Stimulated activated CD4-positive, alpha-beta T cell treated with anti-CD3 and anti-CD28 coated beads, Interleukin-4, amount 100 ng/mL, for 48 hours (primary cell): Measurements from ENCODE around the gene UBAC1.

Experiments
- DNase-seq, 2 donors: peaks; one replicate each; pipeline ENCODE4 v3.0.0-alpha.2; 2020; ENCODE audit warnings: low read depth in 2 of 2

UBAC1 gene

DNA sequence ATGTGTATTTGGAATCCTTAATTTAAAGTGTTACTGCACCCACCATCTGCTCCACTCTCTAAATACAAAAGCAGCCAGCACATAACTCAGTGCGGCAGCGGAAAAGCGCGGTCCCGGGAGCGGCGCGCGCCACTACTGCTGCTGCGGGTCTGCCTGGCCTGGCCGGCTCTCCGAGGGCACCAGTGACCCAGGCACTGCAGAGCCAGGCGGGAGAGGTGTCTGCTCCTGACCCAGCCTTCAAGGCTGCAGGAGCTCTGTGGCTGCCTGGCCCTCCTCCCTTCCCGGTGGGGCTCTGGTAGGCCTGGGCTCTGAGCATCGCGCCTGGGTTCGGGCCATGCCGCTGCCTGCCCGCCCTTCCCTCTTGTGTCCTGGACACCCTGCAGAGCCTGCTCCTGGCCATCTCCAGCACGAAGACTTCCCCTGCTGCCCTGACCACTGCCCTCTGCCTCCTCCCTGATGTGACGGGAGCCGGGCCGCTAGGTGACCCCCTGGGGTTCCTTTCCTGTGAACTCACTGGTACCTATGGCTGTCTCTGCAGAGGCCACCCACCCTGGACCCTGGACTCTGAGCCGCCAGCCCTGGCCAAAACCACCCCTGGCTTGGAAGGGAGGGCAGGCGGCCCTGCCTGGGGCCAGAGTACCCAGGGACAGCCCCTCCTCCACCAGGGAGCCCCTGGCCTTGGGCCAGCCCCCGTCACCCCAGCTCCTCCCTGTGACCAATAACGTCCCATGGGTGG lies 32.8 kb upstream of the UBAC1 start:
- DNase-seq = no peak

DNA sequence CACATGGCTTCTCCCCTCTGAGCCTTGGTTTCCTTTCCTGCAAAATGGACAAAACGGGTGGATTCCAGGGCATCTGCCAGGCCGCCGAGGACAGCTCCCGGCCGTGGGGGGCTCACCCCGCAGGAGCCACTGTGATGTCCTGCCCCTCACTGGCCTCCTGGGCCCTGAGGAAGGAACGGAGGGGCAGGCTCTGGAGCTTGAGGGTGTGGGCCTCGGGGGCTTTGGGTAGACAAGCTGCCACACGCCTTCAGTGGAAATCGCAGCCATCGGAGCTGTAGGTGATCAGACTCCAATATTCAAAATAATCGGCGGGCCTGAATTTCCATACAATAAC lies 32.2 kb upstream of the UBAC1 start:
- no peak for DNase-seq

DNA sequence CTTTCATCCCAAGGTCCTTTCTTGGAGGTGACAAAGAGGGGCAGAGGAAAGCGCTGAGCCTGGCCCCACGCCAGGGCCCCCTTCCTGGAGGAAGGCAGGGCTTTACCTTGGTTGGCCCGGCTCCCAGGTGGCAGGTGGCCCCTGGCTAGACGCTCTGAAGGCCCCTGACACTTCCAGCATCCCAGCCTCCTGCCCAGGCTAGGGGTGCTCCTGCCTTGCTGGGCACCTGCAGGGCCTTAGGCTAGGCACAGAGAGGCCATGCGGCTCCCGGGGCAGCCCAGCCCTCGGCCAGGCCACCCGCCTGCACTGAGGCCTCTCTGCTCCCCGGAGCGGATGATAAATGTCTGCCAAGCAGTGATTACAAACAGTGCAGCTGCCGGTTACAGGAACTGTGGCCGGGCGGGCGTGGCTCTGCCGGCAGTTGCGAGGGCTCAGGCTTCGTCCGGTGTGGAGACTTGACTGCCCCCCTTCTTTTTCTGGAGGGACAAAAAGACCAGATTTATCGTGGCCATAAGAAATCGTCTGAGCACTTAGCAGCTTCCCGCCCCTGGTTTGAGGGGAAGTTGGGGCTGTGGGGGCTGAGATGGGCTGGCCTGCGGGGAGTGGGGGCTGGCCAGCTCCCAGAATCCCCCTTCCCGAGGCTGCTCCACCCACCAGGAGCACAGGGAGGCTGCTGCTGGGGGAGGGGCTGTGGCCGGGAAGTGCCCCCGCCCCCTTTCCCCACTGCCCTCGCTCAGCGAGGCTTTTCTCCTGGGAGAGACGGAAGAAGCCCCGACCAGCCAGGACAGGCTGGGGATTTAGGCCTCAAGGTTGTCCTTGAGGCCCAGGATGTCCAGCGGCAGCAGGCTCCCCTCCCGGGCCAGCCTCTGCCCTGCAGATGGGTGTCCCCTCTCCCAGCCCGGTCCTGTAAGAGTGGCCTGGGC lies 31.6 kb upstream of the UBAC1 start:
- no peak for DNase-seq

DNA sequence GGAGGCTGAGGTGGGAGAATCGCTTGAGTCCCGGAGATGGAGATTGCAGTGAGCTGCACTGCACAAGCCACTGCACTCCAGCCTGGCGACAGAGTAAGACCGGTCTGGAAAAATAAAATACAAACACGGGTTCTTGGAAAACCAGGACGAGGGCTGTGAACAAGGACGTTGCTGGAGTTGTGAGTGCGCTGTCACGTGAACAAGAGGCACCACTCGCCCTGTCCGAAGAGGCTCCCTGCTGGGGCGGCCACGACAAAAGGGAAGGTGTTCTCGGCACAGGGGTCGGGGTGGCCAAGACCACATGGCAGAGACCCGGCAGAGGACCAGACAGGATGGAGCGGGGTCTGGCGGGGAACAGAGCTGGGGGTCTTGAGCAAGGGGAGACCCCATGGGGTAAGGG lies 30.6 kb upstream of the UBAC1 start:
- DNase-seq = no peak

DNA sequence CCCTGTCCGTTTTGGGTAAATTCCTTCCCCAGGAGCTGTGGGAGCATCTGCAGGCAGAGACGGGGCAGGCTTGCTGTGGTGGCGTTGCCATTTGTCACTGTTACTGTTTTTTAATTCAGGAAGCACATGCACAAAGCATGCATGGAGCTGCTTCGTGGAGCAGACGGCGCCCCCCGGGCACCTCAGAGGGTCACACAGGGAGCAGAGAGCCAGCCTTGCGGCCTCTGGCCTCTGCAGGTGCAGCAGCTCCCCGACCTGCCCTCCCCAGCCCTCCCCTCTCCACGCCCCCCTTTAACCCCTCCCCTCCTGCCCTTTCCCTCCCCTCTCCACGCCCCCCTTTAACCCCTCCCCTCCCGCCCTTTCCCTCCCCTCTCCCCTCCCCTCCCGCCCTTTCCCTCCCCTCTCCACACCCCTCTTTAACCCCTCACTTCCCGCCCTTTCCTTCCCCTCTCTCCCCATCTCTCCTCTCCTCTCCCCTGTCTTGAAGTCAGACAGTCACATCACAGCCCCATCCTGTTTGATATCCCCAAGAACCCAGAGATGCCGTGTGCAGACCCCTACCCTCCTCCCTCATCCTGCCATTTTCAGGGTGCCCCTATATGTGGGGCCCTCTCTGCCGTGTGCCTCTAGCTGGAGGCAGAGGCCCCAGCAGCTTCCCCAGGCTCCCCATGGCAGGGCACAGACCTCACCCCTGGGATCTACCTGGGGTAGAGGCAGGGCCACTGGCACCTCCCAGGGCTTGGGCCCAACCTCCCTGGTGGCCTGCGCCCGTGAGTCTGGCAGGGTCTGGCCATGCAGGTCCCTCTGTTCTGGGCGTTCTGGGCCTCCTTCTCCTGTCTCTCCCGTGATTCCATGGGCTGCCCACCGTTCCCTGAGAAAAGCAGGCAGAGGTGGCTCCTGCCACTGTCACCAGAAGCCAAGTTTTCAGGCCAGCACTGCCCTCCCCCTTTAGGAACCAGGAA lies 29.6 kb upstream of the UBAC1 start:
- DNase-seq = peak; percentile 34 to 51

DNA sequence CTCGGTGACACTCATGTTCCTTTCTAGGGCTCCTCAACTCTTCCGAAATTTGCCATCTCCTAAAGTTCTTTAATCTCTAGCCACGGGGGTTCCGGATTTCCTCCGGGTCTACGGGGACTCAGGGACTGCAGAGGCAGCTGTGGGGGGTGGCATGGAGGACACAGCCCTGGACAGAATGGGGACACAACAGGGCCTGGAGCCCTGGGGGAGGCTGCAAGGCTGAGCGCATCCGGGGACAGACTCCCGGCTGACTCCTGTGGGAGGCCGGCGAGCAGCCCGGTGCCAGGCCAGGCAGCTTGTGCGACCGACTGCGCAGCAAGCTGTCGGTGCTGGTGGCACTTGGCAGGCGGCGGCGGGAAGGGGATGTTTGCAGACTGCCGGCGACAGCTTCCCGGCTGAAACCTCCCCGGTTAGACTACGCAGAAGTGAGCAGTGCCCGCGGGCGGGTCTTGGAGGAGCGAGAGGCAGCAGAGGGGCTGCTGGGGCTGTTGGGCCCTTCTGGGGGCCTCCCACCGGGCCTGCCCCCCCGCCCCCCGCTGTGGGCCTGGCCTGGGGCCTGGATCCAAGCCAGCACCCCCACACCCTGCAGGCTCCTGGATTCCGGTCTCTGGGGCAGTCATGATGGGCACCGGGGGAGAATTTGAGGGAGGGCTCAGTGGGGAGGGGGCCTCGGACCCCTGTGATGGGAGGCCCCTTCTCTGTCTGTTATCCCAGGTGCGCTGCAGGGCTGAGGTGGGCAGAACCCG lies 28.7 kb upstream of the UBAC1 start:
- DNase-seq = no peak

DNA sequence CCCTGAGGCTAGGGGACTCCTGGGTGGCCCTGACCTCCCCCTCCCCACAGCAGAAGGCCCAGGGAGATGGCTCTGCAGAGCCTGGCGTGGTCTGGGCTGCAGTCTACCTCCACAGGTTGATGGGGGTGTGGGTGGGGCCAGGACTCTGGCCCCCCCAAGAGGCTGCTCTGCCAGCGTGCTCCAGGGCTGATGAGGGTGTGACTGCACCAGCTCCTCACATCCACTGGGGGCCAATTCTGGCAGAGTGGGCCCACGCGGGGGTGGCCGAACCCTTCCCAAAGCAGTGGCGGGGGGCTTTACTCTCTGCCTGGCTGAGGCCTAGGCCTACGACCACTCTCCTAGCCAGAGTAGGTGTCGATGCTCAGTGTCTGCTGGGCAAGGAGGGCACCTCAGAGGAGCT lies 28.0 kb upstream of the UBAC1 start:
- no peak for DNase-seq

DNA sequence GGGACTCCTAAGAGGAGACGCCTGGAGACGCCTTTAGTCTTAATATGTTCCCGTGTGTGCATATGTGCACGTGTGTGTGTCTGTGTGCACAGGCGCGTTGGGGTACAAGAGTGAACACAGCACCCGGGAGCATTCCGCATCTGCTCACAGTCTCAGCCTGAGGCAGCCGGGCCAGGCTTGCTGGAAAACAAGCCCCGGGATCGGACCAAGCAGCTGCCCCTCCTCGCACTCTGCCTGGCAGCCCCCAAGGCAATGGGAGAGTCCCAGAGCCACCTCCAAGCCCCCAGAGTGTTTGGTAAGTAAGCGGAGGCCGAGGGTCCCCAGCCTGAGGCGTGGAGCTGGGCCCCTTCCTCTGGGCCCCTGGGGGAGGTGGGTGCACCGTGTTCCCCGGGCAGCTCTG lies 27.3 kb upstream of the UBAC1 start:
- DNase-seq = no peak

DNA sequence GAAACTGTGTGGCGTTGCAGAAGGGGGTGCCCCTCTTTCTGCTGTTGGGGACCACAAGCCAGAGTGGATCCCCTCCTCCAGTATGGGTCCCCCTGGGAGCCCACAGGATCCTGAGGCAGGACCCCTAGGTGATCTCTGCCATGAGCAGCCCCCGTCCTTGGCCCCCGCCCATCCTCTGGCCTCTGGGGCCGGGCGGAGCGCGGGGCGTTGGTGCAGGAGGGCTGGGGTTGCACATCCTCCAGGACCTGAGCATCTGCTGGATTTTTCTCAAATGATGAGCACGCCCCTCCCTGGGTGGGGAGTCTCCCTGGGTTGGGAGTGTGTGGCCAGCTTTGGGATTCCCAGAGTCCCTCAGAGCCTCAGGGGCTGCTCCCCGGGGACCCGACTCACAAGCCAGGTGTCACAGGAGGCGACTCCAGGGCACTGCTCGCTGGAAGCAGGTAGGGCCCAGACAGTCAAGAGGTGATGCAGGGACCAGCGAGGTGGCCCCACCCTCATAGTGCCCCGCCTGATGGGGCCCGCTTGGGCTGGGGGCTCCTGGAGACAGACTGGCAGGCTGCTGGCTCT lies 26.7 kb upstream of the UBAC1 start:
- DNase-seq = no peak

DNA sequence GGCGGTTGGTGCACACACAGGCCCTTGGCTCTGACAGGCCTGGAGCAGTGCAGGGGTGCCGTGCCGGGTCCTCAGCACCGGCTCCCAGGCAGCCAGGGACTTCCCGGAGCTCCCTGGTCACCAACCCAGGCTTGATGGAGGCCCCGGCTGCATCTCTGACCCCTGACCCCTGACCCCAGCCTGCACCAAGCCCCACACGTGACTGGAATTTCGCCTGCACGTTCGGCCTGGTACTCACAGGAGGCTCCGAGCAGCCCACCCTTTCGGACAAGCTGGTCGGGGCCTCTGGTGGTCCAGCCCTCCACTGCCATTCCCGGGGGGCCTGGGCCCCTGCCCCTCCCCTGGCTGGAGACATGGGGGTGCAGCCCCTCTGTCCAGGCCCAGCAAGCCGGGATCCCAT lies 25.4 kb upstream of the UBAC1 start:
- DNase-seq = no peak

DNA sequence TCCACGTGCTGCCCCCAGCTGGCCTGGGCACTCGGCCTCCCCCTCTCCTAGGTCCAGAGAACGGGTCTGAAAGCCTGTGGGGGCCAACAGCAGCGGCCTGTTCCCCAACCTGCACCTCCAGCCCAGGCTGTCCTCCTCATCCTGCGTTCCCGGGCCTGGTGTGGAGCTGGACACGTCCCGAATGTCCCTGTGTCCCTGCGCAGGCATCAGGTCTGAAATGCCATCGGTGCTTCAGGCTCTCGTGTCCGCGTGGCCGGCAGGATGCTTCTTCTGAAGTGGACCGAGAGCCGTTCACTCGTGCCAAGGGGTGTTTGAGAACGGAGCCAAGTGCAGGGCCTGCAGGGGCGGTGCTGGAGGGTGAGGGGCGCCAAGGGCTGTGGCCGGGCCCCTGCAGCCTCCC lies 24.7 kb upstream of the UBAC1 start:
- DNase-seq = no peak

DNA sequence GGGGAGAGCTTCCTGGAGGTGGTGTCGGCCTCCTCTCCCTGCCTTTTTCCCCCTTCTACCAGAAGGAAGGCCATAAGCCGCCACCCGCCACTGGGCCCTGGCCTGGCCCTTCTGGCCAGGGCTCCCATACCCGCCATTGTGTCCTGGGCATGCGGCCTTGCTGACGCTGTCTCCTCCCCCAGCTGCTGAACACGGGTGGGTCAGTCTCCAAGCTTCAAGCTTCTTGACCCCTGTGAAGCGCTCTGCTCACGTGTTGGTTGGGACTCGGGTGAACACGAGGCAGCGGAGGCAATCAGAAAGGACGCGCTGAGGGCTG lies 24.2 kb upstream of the UBAC1 start:
- DNase-seq = no peak

DNA sequence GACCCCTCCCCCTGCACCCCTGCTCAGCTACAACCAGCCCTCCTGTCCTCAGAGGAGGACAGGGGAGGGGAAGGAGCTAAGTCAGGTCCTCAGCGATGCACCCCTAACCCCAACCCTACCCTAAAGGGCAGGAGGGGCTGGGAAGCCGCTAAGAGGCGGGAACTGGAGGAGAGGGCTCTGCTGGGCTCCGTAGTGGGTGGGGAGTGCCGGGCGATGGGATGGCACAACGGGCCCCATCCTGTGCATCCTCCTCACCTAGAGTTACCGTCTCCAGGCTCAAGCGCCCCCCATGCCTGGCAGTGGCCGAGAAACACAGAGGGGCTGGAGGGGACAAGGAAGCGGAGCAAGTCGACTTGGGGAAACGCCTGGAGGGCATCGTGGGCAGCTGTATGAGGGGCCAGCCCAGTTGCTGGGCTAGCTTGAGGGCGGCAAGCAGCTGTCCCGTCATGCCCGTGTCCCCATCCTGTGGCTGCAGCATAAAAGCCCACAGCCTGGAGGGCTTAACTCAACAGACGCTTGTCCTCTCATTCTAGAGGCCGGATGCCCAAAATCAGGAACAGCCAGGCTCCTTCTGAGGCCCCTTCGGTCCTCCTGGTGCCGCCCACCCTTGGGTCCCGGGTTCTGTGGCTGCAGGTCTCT lies 23.0 kb upstream of the UBAC1 start:
- no peak for DNase-seq

DNA sequence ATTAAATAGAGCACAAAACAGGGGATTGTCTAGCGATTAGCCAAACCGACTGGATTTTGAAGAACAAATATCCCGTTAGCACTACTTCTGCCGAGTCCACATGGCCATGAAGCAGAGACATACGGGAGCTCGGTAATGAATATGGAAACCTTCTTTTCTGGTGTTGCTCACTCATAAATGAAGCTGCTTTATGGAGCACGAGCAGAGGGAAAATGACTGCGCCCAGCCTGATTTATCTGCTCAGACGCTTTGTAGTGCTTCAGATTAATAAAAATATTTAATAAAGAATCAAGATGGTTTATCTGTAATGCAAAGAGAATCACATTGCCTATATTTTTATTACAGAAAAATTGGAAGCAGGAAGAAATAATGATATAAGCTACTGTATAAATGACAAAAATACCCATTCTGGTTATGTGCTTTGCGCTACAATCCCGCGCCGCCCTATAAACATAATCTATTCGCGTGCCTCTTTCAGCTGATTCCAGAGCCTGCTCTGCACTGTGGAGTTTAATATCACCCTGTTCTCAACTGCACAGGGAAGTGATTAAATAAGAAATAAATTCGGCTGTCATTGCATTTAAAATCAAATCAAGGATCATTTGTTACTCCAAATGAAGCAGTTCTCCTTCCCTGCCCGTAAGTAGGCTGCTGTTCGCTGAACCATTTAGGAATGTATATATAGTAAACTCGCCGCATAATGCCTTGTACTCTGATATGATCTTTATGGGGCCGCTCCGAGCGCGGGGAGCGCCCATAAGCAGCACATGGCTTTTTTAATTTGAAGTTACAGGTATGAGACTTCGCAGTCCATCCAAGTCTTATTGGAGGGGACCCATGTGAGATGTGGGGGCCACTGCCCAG lies 22.3 kb upstream of the UBAC1 start:
- no peak for DNase-seq

DNA sequence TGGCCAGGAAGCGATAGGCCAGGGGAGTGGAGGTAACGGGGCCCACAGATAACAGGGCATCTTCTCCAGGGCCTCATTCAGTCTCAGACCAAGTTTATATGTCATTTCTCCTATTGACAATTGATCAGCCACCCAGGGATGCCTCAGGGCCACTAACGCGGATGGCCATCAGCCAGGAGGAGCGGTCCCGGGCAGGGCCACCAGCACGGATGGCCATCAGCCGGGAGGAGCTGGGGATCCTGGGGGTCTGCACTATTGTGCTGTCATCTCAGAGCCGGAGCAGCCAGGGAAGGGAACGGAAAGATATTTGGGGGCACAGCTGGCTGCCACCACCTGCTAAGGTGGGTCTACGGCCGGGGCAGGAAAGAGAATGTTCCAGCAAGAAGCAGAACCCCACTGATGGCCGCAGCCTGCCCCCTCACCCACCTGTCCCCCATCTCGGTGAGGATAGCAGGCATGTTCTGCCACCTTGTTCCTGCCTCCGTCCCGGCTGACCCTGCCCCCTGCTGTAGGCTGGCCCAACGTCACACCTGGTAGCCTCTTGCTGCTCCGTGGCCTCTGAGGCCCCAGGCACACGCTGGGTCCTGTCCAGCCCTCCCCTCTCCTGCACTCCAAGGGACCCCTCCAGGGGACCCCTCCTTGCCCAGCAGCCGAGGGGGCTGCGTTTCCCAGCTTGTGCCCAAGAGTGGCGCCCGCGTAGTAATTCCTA lies 21.5 kb upstream of the UBAC1 start:
- DNase-seq = no peak

DNA sequence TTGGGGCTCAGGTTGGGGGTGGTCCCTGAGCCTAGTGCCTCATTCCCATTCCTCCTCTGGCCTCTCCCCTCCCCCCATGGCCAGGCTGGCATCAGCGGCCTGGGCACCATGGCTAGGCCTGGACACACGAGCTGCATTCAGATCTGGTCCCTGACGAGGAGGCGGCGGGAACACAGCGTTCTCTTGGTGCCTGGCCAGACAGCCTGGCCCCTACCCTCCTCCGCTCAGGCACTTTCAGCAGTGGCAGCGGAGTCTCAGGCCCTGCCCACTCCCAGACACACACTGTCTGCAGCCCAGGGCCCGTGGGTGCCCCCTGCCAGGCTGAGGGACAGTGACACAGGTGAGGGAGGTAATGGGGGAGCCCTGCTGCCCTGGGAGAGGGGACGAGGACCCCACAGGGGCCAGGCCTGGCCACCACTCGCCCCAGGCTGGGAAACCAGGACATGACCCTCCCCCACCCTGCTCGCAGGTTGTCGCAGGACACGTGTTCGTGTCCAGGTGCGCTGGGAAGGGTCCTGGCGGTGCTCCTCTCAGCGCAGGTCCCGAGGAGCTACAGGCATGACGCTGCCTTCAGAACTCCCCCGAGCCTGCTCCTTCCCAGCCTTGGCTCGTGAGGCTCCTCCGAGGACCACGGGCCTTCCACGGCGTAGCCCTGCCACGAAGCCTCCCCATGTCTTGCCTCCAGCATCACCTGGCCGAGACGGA lies 19.9 kb upstream of the UBAC1 start:
- DNase-seq = no peak

DNA sequence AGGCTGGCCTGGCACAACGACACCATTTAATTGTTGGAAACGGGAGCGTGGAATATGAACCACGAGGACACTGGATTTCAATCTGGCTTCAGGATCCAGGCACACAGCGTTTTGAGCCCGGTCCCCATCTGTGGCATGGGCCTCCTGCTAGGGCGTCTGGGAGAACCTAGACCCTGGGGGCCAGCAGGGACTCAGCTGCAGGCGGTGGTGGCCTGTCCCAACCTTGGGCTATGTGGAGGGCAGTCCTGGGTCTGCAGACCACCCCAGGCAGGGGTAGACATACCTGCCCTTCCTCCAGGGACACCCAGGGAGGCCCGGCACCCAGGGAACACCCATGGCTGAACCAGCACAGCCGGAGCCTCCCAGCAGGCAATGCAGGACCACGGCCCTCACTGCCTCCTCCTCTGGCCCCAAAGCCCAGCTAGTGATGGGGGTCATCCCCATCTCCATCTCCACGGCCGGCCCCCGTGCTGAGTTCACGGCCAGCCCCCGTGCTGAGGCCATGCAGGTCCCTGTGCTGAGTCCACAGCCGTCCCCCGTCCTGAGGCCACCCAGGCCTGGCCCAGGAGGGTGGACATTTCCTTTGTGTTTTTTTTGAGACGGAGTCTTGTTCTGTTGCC lies 18.5 kb upstream of the UBAC1 start:
- no peak for DNase-seq
